Fibroblast of skin of left quadriceps (primary cell): ENCODE results near the gene TNS3.

Experiments used
- DNase-seq, 2 experiments: peaks; one replicate each; pipeline ENCODE4 v3.0.0-alpha.2; 2013; ENCODE audit warnings: low read depth in 2 of 2

TNS3 gene

DNA sequence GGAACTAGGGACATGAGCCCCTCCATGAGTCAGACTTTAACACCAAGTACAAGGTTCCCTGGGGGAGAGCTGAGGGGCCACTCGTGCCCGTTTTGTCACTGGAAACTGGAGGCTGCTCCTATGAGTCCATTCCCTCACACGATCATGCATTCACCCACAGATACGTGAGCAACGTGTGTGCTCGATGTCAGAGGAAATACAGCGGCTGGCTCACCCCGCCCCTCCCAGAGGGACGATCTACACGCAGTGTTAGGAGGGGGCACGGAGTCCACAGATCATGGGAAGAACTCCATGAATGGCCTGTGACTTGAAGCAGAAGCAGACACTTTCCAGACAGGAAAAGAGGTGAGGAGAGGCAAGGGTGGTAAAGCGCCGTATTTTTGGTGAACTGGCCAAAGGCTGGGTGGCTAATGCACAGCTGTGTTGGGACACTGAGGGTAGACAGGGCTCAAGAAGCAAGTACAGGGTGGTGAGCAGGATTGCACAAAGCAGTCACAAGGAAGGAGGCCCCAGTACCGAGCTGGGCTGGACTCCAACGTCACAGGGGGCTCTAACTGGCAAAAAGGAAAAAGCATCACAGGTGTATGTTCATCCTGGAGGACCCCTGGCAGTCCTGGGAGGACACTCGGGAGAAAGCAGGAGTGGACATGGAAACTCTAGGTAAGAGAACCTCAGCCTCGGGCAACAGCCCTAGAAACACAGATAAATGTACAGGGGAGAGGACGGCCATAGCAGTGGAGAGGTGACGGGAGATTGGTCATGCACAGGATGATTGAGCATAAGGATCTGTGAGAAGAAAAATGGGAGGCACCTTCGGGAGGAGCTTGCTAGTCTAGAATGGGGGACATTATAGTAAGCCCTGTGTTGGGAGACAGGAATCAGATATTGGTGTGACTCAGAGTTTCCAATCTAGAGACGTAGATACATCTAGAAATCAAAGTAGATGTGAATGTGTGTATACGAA lies 41.2 kb downstream of the TNS3 start:
- no peak for DNase-seq

DNA sequence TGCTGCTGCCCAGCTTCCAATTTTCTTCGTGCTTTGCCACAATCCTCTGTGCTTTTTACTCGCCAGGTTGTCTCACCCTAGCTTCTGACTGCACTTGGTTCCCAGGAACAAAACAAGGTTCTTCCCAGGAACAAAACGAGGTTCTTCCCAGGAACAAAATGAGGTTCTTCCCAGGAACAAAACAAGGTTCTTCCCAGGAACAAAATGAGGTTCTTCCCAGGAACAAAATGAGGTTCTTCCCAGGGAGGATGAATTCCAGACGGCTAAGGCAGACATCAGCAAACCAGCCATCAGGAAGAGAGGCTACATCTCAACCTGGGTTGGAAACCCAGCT lies 41.9 kb downstream of the TNS3 start:
- no peak for DNase-seq

DNA sequence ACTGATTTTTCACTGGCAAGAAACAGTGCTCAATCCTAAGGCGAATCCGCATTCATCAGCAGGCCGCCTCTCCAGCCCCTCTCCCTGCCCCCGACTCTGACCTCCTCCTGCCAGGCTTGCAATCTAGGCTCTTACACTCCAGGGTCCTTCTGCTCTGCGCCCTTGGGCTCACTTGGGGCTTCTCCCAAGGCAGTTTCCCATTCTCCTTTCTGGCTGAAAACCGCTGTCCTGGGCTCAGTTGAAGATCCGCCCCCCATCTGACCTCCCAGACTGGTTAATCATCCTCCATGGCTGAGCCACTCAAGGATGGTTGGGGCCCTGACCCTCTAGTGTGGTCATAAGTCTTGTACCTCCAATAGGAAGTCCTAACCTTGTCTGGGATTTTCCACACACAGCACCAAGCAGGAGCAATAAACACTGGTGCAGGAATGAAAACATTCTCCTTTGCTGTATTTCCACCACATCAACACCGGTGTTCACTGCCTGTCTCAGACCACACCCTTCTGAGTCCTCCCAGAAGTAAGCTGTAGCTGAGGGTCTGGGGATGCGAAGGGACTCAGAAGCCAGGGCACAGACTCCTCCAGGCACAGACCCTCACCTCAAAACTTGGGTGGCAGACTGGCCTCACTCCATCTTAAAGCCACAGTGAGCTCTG lies 42.4 kb downstream of the TNS3 start:
- DNase-seq, result no peak

DNA sequence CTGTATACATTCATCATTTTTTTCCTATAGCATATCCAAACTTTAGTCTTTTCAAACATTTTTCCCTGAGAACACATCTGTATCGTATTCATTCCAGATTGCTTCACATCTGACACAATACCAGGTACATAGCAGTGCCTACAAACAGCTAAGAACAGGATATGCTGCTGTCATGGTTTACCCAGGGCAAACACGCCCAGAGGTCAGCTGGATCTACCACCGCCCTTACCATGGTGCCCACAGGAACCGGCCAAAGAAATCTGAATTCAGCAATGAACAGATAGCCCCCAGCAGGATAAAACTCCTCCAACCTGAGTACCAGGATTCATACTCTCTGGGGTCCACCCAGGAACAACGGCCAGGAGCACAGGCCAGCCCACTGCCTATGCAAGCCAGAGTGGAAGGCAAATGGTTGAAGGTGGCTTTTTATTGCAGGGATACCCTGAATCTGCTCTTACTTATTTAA lies 43.0 kb downstream of the TNS3 start:
- DNase-seq, result no peak

DNA sequence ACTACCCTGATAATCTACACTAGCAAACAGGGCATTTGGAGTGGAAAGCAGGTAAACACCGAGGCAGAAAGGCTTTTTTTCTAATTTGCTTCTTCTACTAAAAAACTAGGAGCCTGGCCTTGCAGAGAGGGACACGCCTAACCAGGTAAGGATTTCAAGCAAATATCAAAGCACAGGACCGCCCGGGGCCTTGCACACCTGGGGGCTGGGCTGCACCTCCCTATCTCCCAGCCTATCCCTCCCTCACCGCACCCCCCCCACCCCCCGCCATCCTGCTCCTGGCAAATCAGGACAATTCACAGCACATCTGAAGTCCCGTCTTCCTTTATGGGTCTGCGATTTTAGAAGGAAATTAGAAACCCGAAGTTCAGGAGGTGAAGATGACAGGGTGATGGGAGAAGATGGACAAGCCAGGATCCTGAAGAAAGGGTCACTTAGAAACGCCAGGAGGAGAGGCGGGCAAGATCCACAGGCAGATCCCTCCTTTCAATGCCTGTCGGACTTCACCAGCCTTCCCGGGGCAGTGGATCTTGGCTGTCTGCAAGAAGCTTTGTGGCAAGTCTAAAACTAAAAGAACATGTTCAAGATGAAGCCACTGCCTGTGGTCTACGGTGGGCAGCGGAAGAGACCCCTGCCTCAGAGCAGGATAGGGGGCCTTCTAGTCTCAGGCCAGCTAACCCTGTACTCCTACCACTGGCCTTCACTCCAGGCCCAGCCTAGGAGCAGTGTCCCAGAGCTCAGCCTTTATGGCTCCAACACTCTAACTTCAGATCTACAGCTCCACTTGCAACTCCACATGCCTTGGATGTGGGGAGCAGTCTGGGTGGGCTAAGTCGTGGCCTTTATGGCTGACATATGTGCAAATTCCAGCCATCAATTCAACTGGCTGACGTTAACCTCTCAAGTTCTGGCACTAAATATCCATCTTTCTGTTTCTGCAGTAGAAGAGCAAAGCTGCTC lies 43.9 kb downstream of the TNS3 start:
- DNase-seq, result no peak

DNA sequence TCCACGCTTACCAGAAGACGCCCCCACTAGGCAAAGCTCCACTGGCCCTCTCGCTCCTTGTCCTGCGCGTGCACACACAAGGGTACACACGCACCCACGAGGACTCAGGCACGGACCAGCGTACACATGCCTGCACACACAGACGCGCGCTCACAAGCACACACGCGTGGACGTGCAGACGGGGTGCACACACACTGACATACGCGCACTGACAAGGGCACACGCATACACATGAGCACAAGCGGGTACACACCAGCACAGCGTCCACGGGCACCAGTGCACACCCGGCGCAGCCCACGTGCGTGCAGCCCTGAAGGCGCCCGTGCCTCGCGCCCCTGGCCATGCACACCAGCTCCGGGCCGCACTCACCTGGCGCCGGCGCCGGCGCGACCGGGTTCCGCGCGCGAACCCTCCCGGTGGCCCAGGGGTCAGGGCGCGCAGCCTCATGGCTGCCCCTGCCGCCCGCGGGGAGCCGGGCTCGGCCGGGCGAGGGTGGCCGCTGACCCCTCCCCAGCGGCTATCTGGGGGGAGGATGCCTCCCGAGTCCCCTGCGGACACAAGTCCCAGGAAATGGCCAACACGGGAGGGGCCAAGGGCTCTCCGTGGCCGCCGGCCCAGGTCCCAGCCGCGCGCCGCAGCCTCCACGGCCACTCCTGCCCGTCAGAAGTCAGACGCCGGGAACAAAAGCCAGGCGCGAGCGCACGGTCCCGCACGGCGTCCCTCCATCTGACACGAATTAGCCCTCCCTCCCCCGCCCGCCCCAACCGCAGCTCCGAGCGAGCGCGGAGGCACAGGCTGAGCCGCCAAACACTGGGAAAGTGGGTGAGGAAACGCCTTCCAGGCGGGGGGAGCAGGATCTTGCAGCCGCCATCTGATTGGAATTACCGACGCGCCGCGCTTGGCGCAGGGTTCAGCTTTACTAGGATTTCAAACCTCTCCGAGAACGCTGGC lies 45.0 kb downstream of the TNS3 start:
- peak; percentile 85 to 86 for DNase-seq

DNA sequence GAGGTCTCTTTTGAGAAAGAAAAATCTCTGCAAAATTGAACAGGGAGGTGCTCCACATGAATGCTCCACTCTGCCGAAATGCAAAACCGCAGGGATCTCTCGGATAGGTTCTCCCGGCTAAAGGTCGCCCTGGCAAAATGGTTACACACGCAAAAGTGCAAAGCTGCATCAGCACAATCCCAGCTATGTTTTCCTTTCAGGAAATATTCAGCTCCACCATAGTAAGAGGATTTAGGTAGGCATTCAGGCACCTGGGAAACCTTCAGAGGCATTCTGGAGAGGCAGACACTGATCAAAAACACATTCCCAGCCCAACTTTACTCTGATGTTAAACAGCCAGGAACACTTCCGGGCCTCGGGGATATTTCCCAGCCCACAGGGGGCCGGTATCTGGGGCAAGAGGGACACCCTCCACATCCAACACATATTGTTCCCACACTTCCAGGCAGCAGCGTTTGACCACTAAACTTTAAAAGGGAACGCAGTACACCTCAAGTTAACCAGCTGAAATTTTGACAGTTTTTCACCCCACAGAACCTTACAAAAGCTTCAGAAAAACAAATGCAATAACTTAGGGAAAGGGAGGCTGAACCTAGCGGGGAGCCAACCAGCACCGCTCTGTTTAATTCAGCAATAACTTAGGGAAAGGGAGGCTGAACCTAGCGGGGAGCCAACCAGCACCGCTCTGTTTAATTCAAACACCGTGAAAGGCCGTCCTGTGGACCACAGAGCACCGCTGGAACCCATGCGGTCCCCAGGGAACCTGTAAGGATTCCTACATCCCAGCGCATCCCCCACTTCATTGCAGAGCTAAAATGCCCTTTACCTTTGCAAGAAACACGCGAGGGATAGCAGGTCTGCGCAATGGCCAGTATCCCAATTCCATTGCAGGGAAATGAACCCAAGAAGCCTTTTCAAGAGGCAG lies 45.9 kb downstream of the TNS3 start:
- DNase-seq, result no peak

DNA sequence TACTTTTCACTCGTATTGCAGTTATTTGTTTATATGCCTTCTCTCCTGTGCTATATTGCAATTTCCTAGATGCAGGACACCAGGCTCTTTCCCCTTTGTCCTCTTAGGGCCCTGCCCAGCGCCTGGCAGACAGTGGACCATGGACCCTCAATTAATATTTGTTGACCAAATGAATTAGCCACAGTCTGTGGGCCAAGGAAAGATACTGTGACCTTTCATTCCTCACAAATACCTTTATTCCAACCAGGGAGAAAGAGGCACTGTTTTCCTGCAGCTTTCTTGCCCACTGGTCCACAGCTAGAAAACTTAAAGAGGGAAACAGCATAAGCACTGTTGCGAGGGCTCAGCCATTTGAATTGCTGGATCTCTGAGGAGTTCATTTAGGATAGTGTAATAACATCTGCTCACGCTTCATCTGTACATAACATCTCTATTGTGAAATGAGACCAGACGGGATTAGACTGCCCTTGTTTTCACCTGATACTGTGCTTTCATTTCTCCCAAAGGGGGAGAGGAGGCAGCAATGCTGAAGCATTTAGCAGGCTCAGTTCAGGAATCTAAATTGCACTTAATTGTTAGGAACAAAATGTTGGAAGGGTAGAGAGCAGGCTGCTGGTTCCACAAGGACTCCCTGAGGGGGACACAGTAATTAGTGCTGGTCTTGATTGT lies 46.7 kb downstream of the TNS3 start:
- DNase-seq, result peak; percentile 39 to 50

DNA sequence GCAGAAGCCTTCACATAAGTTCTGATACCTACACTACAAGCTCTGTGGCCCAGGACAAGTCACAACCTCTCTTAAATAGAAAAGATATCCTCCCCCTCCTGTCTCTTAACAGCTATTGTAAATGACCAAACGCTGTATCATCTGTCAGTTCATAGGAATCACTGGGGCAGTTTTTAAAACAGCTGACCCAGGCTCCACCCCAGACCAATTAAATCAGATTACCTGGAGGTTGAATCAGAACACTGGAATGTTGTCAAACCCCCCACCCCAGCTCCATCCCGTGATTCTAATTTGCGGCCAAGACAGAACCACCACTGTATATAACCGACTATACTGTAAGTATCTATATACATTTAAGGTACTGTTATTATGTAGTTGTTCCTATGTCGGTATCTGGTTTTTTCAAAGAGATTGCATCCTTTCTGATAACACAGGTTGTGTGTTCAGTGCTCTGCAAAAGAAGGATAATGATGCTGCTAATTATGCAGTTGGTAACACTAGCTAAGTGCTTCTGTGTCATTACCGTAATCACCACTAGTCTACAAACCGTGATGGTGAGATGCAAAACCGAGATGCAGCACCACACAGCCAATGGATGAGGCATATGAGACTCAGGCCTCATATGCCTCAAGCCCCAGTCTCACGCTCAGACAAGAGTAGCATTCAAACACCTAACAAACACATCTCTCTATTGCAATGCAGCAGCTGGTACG lies 47.4 kb downstream of the TNS3 start:
- no peak for DNase-seq

DNA sequence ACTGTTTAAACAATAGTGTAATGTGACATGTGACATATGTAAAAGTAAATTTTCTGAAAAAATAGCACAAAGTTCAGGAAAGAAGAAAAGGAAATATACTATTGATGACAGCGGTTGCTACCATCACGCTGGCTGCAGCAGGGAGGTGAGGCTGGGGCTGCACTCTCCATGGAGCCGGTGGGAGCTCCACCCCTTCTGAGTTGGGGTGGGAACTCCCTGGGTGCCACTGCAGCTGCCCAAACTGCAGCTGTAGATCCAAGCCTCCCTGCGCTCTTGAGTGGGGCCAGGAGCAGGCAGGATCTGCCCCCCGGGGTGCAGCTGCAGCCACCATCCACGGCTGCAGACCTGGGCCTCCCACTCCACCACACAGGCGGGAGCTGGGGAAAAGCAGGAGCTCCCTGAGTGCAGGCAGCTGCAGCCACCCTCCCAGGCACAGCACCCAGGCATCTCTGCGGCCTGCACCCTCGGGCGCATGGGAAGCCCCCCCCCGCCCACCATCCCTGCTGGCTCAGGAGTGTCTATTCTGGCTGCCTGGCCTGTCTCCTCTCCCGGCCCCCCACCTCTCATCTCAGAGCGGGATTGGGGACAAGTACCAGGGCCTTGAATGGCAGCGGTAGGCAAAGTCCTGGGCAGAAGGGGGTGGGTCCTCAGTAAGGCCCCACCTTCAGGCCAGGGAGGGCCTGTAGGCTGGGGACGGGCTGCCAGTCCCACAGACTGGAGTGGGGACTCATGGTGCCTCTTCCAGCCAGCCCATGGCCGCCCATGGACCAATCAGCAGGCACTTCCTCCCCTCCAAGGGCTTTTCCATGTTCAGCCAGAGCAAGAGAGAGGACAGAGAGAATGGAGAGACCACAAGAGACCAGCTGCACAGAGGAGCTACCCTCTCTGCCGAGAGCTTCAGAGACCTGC lies 50.1 kb downstream of the TNS3 start:
- no peak for DNase-seq

DNA sequence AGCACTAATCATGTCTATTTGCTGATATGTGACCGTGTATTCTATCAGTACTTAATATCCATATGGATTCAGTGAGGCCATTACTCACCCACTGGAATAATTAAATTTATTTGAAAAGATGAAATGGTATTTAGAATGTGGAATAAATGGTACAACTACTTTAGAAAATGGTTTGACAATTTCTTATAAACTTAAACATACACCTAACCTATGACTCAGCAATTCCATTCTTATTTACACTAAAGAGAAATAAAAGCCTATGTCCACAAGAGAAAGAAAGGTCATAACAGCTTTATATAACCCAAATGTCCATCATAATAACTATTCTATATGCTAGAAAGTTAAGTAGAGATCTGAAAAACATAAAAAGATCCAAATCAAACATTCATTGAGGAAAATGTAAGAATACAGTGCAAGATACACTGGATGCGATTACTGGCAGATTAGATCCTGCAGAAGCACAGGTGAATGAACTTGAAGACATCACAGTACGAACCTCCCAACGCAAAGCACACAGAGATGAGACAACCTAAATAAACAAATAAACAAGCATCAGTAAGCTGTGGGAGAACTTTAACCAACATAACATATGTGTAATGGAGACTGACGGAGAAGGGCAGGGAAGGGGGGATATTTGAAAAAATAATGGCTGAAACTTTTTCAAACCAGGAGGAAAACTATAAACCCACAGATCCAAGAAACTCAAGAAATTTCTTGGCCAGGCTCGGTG lies 51.9 kb downstream of the TNS3 start:
- DNase-seq, result no peak

DNA sequence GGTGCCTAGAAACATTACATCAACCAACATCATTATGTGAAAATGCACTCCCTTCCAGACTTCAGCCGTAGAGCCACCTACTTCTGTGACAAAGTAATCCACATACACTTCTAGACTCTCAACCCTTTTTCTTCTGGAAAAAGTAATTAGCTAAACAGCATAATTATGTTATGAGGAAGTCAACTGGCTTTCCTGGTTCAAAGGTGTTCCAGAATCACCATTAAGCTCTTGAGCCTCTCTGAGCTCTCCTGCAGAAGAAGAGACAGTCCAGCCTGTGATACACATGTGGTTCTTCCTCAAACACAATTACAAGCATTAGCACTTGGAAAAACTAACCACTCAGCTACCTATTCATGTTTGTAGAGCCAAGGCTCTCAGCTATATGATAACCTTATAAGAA lies 52.5 kb downstream of the TNS3 start:
- no peak for DNase-seq

DNA sequence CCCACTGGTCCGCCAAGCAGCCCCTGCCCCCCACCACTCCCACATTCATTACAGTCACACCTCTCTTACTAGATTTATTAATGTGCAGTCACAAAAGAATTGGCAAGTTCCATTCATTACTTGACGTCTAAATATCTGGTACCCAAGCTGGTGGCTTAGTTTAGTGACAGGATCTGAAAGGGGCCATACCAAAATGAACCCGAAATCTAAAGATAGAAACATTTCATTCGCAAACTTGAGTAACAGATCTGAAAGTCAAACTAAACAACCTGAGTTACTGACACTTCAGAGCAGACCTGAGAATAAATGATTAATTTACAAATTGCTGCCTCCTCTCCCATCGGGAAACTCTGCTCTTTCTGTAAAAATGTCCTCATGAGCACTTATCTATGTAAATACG lies 53.4 kb downstream of the TNS3 start:
- no peak for DNase-seq

DNA sequence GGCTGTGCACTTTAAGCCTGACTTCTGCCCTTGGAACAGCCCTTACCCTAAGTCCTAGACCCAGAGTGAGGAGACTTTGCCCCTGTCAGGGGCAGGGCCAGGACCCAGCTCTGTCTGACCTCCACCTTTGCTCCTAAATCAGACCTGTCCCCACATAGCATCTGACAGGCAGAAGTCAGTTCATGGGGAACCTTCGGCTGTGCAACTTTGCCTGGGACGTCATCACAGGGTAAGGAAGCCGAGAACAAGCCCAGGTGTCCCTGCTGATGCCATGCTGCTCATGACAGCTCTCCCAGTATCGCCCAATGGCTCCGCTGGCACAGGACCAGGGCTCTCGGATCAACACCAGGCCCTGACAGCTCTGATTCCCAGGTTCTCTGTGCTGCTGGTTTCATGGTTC lies 55.4 kb downstream of the TNS3 start:
- no peak for DNase-seq

DNA sequence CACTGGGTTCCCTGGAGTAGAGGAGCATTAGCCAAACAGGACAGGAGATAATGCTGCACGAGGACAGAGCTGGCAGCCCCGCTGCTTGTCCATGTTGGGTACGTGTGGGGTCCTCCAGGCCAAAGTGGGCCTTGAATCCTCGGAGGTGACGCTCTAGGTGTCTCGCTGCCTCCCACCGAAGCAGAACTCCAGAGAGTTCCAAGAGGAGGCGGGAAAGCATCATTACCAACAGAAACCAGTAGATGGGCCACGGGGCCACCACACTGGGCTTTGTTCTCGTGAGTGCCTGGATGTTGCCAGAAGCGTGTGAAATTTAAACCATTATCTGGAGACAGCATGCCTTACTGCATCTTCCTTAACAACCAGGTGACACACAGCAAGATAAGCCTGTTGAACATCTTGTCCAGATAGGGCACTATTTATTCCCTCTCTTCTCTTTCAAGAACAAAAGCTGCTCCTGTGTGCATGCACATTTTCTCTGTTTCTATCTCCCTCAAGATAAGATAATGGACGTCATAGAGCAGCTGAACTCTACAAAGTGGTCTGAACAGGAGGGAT lies 56.8 kb downstream of the TNS3 start:
- DNase-seq, result no peak

DNA sequence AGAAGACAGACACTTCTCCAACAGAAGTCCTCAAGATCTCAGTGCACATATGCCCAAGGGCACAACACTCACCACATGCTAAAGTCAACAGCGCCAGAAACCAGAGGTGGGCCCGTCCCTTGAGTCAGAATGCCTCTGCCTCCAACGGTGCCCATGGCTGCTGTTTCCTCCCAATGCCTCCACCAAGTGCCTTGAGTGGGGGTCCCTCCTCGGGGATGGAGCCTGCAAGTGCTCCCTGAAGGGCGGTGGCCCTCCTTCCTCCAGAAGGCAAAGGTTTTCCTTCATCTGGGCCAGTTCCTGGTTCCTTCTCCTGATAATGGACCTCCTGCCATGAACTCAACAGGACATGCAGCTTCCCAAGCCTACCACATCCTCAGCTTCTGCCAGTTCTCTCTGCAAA lies 58.5 kb downstream of the TNS3 start:
- DNase-seq, result no peak
